ENCODE results near the gene TAF4. TPM values are rescaled to one million over a fixed set of nuclear protein-coding genes. Genes with fewer than 3 reads are reported as not detected.

The TAF4 gene
- 2.4 and 2.7 TPM in 2 replicates for total RNA-seq

DNA sequence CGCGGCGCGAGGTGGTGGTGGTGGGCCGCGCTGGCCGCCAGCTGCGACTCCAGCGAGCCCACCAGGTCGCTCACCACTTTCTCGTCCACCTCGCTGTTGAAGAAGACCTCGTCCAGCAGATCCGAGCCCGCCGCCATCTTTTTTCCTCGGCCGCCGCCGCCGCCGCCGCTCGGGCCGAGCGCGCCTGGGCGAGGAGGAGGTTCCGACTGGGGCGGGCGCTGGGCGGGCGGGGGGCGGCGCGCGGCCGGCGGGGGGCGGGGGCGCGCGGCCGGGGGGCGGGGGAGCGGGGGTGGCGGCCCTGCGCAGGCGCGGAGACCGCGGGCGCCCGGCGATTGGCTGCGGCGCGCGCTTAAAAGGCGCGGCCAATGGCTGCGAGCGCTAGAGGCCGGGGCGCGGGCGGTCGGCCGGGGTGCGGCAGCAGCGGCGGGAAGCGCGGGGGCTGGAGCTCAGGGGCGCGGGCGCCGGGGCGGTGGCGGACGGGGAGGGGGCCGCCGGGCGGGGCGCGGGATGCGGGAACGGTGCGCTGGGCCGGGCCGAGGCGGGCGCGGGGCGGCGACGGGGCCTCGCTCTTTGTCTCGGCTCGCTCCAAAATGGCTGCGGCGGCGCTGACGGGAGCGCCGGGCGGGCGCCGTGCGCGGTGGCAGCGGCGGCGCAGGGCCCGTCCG, at the start of gene TAF4:
Gene TAF4 (minus strand): TSS at position 208 of the 665 bp plus-strand sequence. CDS start 71 bp downstream, at position 137.

Other genes with a start within 250 kb of the TAF4 start
- 37.3 and 49.8 TPM in 2 replicates for gene LSM14B, start 56.6 kb upstream of the TAF4 start, total RNA-seq
- 342 and 348 TPM in 2 replicates for gene PSMA7, start 77.5 kb upstream of the TAF4 start, total RNA-seq
- 6.4 and 10.4 TPM in 2 replicates for gene SS18L1, start 77.9 kb upstream of the TAF4 start, total RNA-seq
- gene MTG2, start 117.1 kb upstream of the TAF4 start, total RNA-seq, result 18.0 and 18.5 TPM in 2 replicates
- gene HRH3, start 154.4 kb upstream of the TAF4 start, total RNA-seq, result not detected in 2 replicates
- gene OSBPL2, start 172.6 kb upstream of the TAF4 start, total RNA-seq, result 31.0 and 38.8 TPM in 2 replicates
- 81.5 and 83.8 TPM in 2 replicates for gene ADRM1, start 237.1 kb upstream of the TAF4 start, total RNA-seq

All from smooth muscle cell of bladder (primary cell).